ACHN (cell line): ENCODE results near the gene TXK.

Source experiments
- DNase-seq: peaks from one replicate; pipeline ENCODE4 v3.0.0-alpha.2; 2015
- in situ Hi-C: cut with HindIII; loops from 2 replicates; pipeline ENCODE4 v1.10.0; 2017; ENCODE audit warnings: low sequenced_read_pairs, low pct_ligation_motif_present, low pct_unique_long_range_greater_than_20kb

TXK gene

DNA sequence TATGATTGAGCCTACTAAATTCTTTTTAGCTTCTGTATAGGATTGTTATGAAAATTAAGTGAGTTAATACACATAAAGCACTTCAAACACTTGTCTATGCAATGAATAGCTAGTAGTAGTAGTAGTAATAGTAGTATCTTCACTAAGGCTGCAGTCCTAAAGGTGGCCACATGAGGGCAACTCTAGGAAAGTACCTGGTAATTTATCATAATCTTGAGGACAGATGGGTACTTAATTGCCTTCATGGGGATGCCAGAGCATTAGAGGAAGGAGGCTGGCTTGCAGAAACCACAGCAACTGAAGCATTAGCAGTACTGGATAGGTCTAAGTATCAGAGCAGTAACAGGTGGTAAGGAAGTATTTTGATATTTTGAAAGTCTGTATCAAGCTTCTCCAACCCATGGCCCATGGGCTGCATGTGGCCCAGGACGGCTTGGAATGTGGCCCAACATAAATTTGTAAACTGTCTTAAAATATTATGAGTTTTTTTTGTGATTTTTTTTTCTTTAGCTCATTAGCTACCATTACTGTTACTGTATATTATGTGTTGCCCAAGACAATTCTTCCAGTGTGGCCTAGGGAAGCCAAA lies 100.1 kb downstream of the TXK start:
- DNase-seq: peak; percentile 39
- in situ Hi-C loops: no loop called here

DNA sequence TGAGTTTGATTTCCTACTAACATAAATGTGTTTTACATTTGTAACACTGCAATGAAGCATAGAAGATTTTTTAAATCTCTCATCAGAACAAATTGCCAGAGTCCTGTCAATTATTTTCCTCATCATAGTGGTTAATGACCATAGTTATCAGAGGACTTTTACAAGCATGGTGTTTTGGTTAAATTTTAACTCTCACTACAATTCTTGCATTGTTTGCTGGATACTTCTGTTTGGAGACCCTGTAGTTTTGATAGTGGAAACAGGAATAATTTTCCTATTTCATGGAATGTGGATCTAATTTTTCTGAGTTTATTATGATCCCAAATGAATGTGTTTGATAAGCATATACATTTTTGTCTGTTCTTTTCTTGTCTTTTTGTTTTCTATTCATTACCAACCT lies 100.6 kb downstream of the TXK start:
- in situ Hi-C loops: no loop called here
- no peak for DNase-seq

DNA sequence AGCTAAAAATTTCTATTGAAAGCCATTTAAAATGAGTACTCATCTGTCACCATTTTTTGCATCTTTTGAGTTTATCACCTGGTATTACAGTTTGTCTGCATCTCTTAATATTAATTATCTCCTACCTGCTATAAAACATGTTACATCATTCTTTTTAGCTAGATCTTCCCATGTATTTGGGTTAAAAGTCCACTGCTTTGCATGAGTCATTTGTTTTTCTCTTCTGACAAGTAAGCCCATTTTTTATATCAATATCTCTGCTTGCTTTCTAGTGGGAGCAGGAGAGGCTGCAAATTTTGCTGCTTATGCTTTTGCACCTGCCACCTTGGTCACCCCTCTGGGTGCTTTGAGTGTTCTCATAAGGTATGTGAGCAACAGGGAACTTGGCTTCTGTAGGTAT lies 101.3 kb downstream of the TXK start:
- in situ Hi-C loops: no loop called here
- no peak for DNase-seq

DNA sequence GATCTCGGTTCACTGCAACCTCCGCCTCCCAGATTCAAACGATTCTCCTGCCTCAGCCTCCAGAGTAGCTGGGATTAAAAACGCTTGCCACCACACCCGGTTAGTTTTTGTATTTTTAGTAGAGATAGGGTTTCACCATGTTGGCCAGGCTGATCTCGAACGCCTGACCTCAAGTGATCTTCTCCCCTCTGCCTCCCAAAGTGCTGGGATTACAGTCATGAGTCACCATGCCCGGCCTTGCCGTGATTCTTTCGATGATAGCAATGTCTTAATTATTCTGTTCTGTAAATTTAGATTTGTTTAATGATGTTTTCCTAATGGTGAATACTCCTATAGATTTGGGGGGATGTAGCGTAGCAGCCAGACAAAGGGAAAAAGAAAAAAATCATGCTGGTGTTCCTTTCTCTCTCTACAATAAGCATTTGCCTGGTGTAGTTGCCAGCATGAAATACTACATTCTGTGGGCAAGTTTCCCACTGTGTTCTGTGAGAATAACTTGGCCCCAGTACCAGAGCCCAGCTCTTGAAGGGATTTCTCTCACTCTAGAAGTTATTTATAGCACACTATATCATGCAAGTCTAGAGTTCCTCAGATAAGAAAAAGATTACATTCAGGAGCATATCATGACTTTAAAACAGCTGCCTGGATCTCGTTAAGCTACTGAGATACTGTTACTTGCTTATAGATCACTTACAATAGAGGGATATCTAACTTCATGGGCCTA lies 102.1 kb downstream of the TXK start:
- DNase-seq: no peak
- in situ Hi-C loops: no loop called here

DNA sequence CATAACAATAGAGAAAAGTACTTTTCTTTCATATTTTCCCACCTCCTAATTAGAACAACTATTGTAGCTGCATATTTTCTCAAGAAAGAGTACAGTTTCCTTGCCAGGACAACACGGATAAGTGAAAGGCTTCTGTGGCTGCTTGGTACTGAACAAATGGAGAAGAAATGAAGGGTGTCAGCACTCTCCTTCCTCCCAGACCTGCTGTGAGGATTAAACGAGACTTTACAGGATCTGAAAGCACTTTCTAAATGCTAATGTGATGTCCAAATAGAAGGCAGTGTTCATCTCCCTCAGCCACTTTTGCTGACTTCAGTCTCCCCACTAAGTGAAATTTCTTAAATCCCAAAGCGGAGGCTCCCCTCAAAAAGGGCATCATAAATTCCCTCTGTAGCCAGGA lies 103.6 kb downstream of the TXK start:
- DNase-seq: no peak
- in situ Hi-C loops: no loop called here

DNA sequence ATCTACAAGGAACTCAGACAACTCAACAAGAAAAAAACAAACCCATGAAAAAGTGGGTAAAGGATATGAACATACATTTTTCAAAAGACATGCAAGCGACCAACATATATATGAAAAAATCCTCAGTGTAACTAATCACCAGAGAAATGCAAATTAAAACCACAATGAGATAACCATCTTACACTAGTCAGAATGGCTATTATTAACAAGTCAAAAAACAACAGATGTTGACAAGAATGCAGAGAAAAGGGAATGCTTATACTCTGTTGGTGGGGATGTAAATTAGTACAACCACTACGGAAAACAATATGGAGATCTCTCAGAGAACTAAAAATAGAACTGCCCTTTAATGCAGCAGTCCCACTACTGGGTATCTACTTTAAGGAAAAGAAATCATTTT lies 105.4 kb downstream of the TXK start:
- no peak for DNase-seq
- in situ Hi-C loops: no loop called here

DNA sequence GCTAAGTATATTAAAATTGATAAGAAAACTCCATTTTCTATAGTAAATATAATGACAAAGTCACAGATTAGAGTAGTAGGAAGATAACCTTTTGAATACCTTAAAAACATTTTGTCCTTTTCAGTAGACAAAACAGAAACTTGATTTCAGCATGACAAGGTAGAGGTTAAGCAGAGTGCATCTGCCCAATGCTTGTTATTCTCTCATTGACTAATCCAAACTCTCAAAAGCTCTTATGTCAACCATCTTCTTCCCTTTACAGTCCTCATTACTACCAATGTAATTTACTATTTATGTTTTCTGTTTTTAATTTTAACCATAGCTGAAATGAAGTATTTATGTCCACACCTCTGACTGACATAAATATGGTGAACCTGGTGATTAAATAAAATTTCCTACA lies 106.4 kb downstream of the TXK start:
- in situ Hi-C loops: no loop called here
- no peak for DNase-seq

DNA sequence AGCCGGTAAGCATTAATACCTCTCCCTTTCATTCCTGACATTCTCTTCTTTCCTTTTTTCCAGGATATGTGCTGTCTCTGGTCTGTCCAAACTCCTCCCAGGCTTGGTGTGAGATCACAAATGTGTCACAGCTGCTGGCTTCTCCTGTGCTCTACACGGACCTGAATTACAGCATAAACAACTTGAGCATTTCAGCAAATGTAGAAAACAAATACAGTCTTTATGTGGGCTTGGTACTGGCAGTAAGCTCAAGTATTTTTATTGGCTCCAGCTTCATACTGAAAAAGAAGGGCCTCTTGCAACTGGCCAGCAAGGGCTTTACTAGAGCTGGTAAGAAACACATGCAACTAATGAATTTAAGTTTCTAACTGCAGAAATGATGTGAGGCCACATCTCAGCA lies 109.0 kb downstream of the TXK start:
- DNase-seq: no peak
- in situ Hi-C loops: no loop called here

DNA sequence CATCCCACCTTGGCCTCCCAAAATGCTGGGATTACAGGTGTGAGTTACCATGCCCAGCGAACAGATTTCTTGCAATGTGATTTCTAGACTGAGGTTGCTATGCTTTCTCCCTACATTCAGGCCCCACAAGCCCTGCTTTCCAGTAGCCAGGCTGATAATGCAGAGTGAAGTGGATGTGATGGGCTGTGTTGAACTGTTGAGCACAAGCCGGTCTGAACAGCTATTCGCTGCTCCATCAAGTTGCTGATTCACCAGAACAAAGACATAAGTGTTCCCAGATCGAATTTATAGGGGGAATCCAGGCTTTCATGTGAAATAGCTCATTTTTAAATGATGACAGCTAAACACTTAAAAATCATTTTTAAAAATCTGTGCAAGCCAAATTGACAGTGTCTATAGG lies 109.5 kb downstream of the TXK start:
- DNase-seq: no peak
- in situ Hi-C loops: no loop called here

DNA sequence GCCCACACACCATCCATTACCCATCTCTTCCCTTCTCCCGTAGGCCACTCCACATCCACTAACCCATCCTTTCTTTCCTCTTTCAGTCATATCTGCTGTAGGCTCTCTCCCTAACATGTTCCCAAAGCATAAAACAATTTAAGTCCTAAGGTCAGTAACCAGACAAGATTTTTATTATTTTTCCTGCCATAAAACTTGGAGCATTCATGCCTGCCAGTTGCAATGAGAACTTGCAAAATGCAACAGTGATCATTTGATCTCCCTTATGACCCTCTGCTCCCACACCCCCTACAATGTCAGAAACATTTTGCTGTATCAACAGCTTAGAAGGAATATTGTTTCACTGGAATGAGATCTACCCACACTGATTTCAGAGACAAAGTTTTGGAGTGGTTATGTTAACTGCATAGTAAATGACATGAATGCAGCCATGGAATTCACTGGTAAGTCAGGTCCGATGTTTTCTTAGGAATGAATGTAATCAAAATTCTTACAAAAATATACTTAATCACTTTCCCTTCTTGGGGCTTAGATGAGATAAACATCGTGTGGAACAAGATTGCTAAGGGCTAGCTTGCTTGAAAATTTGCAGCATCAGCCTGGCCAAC lies 111.8 kb downstream of the TXK start:
- DNase-seq: no peak
- in situ Hi-C loops: no loop called here

DNA sequence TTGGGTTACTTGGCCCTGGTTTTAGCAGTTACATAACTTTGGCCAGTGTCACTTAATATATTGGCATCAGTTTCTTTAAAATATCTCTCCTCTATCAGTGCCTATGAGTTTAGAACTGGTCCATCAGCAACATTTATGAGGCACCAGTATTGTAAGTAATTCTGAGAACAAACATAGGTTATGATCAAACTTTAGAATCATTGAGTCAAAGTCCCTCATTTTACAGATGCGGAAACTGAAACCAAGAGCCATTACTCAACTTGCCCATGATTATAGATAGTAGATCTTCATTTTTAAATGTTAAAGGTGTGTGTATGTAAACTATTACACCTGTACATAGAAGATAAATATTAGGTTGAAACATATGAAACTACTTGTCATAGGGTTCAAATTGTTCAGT lies 113.0 kb downstream of the TXK start:
- DNase-seq: no peak
- in situ Hi-C loops: no loop called here

DNA sequence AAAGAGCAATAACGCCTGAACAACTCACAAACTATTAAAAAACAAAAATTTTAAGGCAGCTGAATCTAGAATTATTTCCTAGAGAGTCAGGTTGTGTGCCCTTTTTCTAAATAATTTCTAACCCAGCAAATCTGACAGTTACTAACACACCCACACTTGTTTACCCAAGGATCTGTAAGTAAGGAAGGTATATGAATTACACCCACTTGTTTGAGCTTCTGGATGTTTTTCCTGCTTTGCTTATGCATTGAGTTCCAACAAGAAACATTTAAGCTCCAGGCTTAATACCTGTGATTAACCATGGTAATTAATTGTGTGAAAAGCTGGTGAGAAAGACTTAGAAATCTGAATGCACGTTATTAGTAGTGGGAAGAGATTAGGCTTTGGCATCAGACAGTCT lies 115.9 kb downstream of the TXK start:
- in situ Hi-C loops: no loop called here
- DNase-seq: no peak

DNA sequence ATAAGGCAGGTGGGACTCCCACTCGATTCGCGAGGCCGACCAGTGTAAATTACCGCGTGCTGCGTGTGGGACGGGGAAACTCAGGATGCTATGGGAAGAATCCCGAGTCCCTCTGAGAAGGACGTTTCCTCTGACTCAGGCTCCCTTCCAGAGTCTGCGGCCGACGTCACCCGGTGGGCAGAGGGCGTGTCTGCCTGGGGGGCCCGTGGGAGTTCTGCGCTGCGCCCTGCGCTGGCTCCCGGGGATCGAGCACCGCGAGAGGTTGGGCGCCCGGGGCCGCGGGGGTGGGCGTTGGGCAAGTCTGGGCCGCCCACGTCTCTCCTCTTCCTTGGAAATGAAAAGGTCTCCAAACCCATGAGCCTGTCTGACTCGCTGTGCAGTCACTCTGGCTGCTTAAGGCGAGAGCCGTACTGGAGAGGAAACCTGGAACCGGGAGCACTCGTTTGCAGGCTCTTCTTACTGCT lies 116.9 kb downstream of the TXK start:
- in situ Hi-C loops: no loop called here
- peak; percentile 90 for DNase-seq
